Measurements from ENCODE around the gene SLC38A8. TPM values are rescaled to one million over a fixed set of nuclear protein-coding genes. Genes with fewer than 3 reads are reported as not detected.
A peak's percentile ranks its signal among the peaks of the same experiment; 100 is the strongest.

Gene SLC38A8
- total RNA-seq, 6 experiments from 2014 or later, result not detected

- TF ChIP-seq CTCF (IDR thresholded peaks at IDR 0.05), result no peak
- no peak for DNase-seq
- no peaks in the 10 kb centered on the region for H3K9me3 Mint-ChIP-seq
- no peak overlapping the region for H3K27ac Mint-ChIP-seq
- H3K4me1 Mint-ChIP-seq (ENCODE audit: low read depth), result no peaks in the 10 kb centered on the region
- H3K36me3 Mint-ChIP-seq (ENCODE audit: low read depth), result peaks cover 5% of the 10 kb centered on the region; the same call in 1 of the 2 replicates
- H3K27me3 Mint-ChIP-seq (ENCODE audit: insufficient read depth), result no peaks in the 10 kb centered on the region
- H3K4me3 Mint-ChIP-seq, result no peak overlapping the region
Observed at GRCh38 chr16:84082835-84083569, 40.4 kb upstream of the SLC38A8 start.

- no peaks in the 10 kb centered on the region for H3K4me1 Mint-ChIP-seq (ENCODE audit: low read depth)
- H3K27me3 Mint-ChIP-seq (ENCODE audit: insufficient read depth), result no peaks in the 10 kb centered on the region
- H3K4me3 Mint-ChIP-seq, result no peak overlapping the region
- H3K27ac Mint-ChIP-seq, result no peak overlapping the region
- DNase-seq, result no peak
- H3K9me3 Mint-ChIP-seq, result no peaks in the 10 kb centered on the region
- TF ChIP-seq CTCF (IDR thresholded peaks at IDR 0.05), result no peak
- no peaks in the 10 kb centered on the region for H3K36me3 Mint-ChIP-seq (ENCODE audit: low read depth)
Observed at GRCh38 chr16:84082110-84082509, 39.5 kb upstream of the SLC38A8 start.

GRCh38 chr16:84081446-84081989, 38.9 kb upstream of the SLC38A8 start:
- H3K9me3 Mint-ChIP-seq, result no peaks in the 10 kb centered on the region
- H3K4me1 Mint-ChIP-seq (ENCODE audit: low read depth), result no peaks in the 10 kb centered on the region
- no peak for DNase-seq
- TF ChIP-seq CTCF (IDR thresholded peaks at IDR 0.05), result no peak
- H3K27ac Mint-ChIP-seq, result no peak overlapping the region
- no peaks in the 10 kb centered on the region for H3K27me3 Mint-ChIP-seq (ENCODE audit: insufficient read depth)
- H3K36me3 Mint-ChIP-seq (ENCODE audit: low read depth), result no peaks in the 10 kb centered on the region
- no peak overlapping the region for H3K4me3 Mint-ChIP-seq

- peak overlapping the region; percentile 22; the same call in 1 of the 2 replicates for H3K27ac Mint-ChIP-seq
Observed at GRCh38 chr16:84080813-84081212, 38.2 kb upstream of the SLC38A8 start.

GRCh38 chr16:84080378-84080777, 37.8 kb upstream of the SLC38A8 start:
- Mint-ChIP-seq H3K9me3 (no peaks in the 10 kb centered on the region), H3K4me1 (ENCODE audit: low read depth) (no peaks in the 10 kb centered on the region), H3K36me3 (ENCODE audit: low read depth) (no peaks in the 10 kb centered on the region), H3K27ac (no peak overlapping the region), H3K4me3 (no peak overlapping the region), H3K27me3 (ENCODE audit: insufficient read depth) (no peaks in the 10 kb centered on the region)
- DNase-seq, result no peak
- TF ChIP-seq CTCF (IDR thresholded peaks at IDR 0.05), result no peak

More at GRCh38 chr16:84080813-84081212, 38.2 kb upstream of the SLC38A8 start:
- Mint-ChIP-seq H3K9me3 (no peaks in the 10 kb centered on the region), H3K27me3 (ENCODE audit: insufficient read depth) (no peaks in the 10 kb centered on the region), H3K4me1 (ENCODE audit: low read depth) (no peaks in the 10 kb centered on the region), H3K36me3 (ENCODE audit: low read depth) (no peaks in the 10 kb centered on the region), H3K4me3 (no peak overlapping the region)
- no peak for TF ChIP-seq CTCF (IDR thresholded peaks at IDR 0.05)
- DNase-seq, result no peak

All from HFFc6 (cell line).